OCI-LY7 (cell line): ENCODE data around the gene TOR3A. TPM values are rescaled to one million over a fixed set of nuclear protein-coding genes. Genes with fewer than 3 reads are reported as not detected.
"Not testable (repeated sequence)": the region's sequence is repeated elsewhere in the genome, so short reads cannot be mapped to it uniquely, and the experiment has no call there.

Source experiments
- BruUV-seq: library from RNA; stranded (reverse); fragments of 400-500 nt; replicated peaks from 2 replicates; lab custom pipeline; 2021; lab: Mats Ljungman, UMichigan
- CTCF ChIA-PET: fragments of 300-600 bp; sonication (Branson Sonifier 250); formaldehyde crosslinking; loops from one replicate; lab custom pipeline; 2022; ENCODE audit warnings: antibody characterized with exemption; ENCODE audit not compliant: unreplicated experiment; lab: Charles Lee
- POLR2A ChIA-PET: fragments of 300-600 bp; sonication (Branson Sonifier 250); formaldehyde crosslinking; loops from one replicate; lab custom pipeline; 2022; ENCODE audit warnings: antibody characterized with exemption; lab: Charles Lee
- DNase-seq: peaks from one replicate; pipeline ENCODE4 v3.0.0-alpha.2; 2015; ENCODE audit warnings: low spot score
- H2AFZ ChIP-seq: fragments of 200-600 bp; sonication (generic), shearing (Covaris generic); 2 replicates; pipeline ENCODE4 v1.6.1; 2014; ENCODE audit warnings: mild to moderate bottlenecking, antibody characterized with exemption, low read length, moderate library complexity
- H3K27ac ChIP-seq: fragments of 200-600 bp; sonication (generic); 2 replicates; pipeline ENCODE4 v1.5.1; 2014; ENCODE audit warnings: mixed run types, low read depth, mild to moderate bottlenecking, moderate library complexity, low read length, inconsistent platforms; ENCODE audit not compliant: poor library complexity, severe bottlenecking
- H3K36me3 ChIP-seq: fragments of 200-600 bp; sonication (generic); 2 replicates; pipeline ENCODE4 v1.6.1; 2014; ENCODE audit warnings: mild to moderate bottlenecking, antibody characterized with exemption, low read length, moderate library complexity, mixed read lengths; ENCODE audit not compliant: insufficient read depth
- H3K4me1 ChIP-seq: fragments of 200-600 bp; sonication (generic); 2 replicates; pipeline ENCODE4 v1.5.1; 2014; ENCODE audit warnings: mild to moderate bottlenecking, low read length; ENCODE audit not compliant: insufficient read depth, poor library complexity, severe bottlenecking
- H3K4me2 ChIP-seq: fragments of 200-600 bp; sonication (generic); 2 replicates; pipeline ENCODE4 v1.6.1; 2014; ENCODE audit warnings: mild to moderate bottlenecking, low read length
- H3K4me3 ChIP-seq: fragments of 200-600 bp; sonication (generic); 2 replicates; pipeline ENCODE4 v1.5.1; 2014; ENCODE audit warnings: mild to moderate bottlenecking, low read depth, low read length; ENCODE audit not compliant: poor library complexity, severe bottlenecking
- H3K79me2 ChIP-seq: fragments of 200-600 bp; sonication (generic); 2 replicates; pipeline ENCODE4 v1.6.1; 2016; ENCODE audit warnings: low read depth, mild to moderate bottlenecking, low read length, moderate library complexity, mixed read lengths; ENCODE audit not compliant: insufficient read depth
- H3K9me2 ChIP-seq: fragments of 200-600 bp; sonication (generic); 2 replicates; pipeline ENCODE4 v1.6.1; 2016; ENCODE audit warnings: mild to moderate bottlenecking, low read length, mixed read lengths; ENCODE audit not compliant: insufficient read depth
- H3K9me3 ChIP-seq: fragments of 200-600 bp; sonication (generic); 2 replicates; pipeline ENCODE4 v1.6.1; 2014; ENCODE audit warnings: mild to moderate bottlenecking, mixed run types, low read length, mixed read lengths
- H4K20me1 ChIP-seq: fragments of 200-600 bp; sonication (generic); 2 replicates; pipeline ENCODE4 v1.6.1; 2014; ENCODE audit warnings: mild to moderate bottlenecking, antibody characterized with exemption, low read length, moderate library complexity, mixed read lengths; ENCODE audit not compliant: insufficient read depth
- CTCF ChIP-seq: fragments of 200-600 bp; sonication (generic); conservative IDR thresholded peaks from 2 replicates; pipeline ENCODE4 v1.5.1; 2014; ENCODE audit warnings: mild to moderate bottlenecking, antibody characterized with exemption, low read length, moderate library complexity, mixed read lengths
- EZH2phosphoT487 ChIP-seq: fragments of 200-600 bp; sonication (generic); IDR thresholded peaks from 2 replicates; pipeline ENCODE4 v1.6.1; 2018; ENCODE audit warnings: low read depth, borderline replicate concordance, mild to moderate bottlenecking, mixed run types, antibody characterized with exemption, low read length, moderate library complexity, mixed read lengths
- intact Hi-C: fragments of 100-400 bp; cut with micrococcal nuclease; formaldehyde crosslinking; loops from one replicate; pipeline ENCODE4 v1.10.0; 2022; ENCODE audit not compliant: unreplicated experiment
- total RNA-seq, 2 experiments: library from RNA; depleted of rRNA in 1 of 2; stranded (reverse); fragments of >200 nt in 1 of 2; shearing (Covaris generic) in 1 of 2; gene quantifications; 2 replicates each; pipeline ENCODE4 v1.2.3, GENCODE V29; 2014 to 2022

Gene TOR3A
- total RNA-seq, 2 experiments from 2014 or later: 49.0 to 66.7 TPM

DNA sequence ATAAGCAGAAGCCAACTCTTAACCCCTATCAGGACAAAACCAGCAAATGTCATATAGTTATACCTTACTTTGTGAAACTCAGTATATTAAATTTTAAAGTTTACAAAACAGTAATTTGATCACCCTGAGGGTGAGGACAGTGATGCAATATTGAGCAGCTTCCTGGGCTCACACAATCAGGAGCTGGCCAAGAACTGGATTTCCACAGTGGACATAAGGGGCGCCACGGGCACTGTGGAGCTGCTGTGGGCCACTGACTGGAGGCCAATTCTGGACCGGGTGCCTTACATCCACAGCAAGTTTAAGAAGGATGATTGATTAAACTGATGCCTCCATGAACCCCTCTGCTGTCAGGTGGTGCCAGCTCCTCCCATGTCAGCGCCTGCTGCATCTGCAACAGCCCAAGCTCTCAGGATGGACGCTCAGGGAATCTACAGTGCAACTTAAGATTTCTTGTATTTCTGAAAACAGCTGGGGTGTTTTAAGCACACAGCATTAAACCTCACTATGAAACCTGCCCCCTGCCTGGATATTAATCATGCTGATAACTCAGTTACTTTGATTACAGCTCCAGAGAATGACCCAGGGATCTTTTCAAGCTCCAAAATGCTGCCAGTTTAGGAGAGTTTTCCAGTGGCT, 55.9 kb downstream of the TOR3A start:
- Histone ChIP-seq H3K4me2 (no peak overlapping the region), H3K79me2 (0 out of 2 replicates have a peak, but pooled peaks cover 3% of the 10 kb centered on the region), H3K9me2 (no peaks in the 10 kb centered on the region), H4K20me1 (no peaks in the 10 kb centered on the region), H3K4me3 (no peak overlapping the region), H3K4me1 (no peaks in the 10 kb centered on the region), H2AFZ (no peak overlapping the region), H3K36me3 (no peaks in the 10 kb centered on the region), H3K27ac (no peak overlapping the region), H3K9me3 (no peaks in the 10 kb centered on the region)
- ChIA-PET POLR2A (interaction anchor here (0.6 kb wide), 1 partner anchor 224 kb away, joined by 3 read pairs; no protein-coding TSS in a partner anchor), CTCF (no interaction called here)
- TF ChIP-seq CTCF (no peak), EZH2phosphoT487 (no peak)
- DNase-seq: no peak
- BruUV-seq: no TSS peak
- intact Hi-C loops: no loop called here

GRCh38 chr1:179138755-179139154, 56.9 kb downstream of the TOR3A start:
- H3K4me1 ChIP-seq, CTCF ChIA-PET: not testable (repeated sequence)

DNA sequence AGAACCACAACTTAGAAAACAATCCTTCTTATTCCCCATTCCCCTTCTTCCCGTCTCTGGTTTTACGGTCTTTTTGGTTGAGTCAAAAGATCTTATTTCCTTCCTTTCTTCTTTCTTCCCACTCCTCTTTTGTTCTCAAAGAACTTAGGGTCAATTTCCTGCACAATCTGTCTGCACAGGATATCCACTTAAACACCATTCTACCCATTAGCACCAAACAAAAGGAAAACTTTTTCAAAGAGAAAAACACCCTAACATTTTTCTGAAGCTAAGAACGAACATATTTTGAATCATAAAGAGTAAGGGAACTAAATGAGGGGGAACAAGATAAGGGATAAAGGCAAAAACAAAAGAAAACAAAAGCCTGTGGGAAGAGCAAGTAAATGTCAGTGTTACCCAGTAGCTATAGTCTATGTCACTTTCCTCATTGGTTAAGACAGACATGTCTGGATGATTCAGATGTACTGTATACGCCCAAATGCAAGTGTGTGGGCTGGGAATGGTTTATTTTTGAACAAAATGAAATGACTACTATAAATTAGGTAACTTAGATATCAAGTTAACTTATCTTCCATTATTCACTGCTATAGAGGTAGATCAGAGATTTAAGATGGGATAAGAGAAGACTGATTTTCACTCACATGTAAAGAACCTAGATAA, 59.9 kb downstream of the TOR3A start:
- intact Hi-C loops: no loop called here
- no peak overlapping the region for H2AFZ ChIP-seq
- no peak for DNase-seq
- no peaks in the 10 kb centered on the region for H3K4me1 ChIP-seq
- ChIA-PET POLR2A (interaction anchor here (0.9 to 1.4 kb wide), 8 partner anchors 9 to 295 kb away, joined by 3 to 6 read pairs (median 3); partner anchors contain the start of gene AXDND1), CTCF (no interaction called here)
- 0 out of 2 replicates have a peak, but pooled peaks cover 3% of the 10 kb centered on the region for H3K79me2 ChIP-seq
- 0 out of 2 replicates have a peak, but pooled peaks cover 3% of the 10 kb centered on the region for H3K36me3 ChIP-seq
- no peak overlapping the region for H3K27ac ChIP-seq
- H3K4me3 ChIP-seq: no peak overlapping the region
- no peaks in the 10 kb centered on the region for H3K9me2 ChIP-seq
- no TSS peak for BruUV-seq
- TF ChIP-seq EZH2phosphoT487 (no peak), CTCF (no peak)
- no peak overlapping the region for H3K4me2 ChIP-seq
- H4K20me1 ChIP-seq: no peaks in the 10 kb centered on the region
- H3K9me3 ChIP-seq: no peaks in the 10 kb centered on the region

More at GRCh38 chr1:179138755-179139154, 56.9 kb downstream of the TOR3A start:
- H4K20me1 ChIP-seq, intact Hi-C loops, H3K4me3 ChIP-seq, H3K79me2 ChIP-seq, H3K36me3 ChIP-seq, DNase-seq, H3K9me2 ChIP-seq, BruUV-seq, H3K9me3 ChIP-seq, H3K27ac ChIP-seq, H3K4me2 ChIP-seq, H2AFZ ChIP-seq: not testable (repeated sequence)
- POLR2A ChIA-PET: interaction anchor here (0.5 kb wide), 1 partner anchor 9 kb away, joined by 3 read pairs; no protein-coding TSS in a partner anchor
